GM12878 (cell line): ENCODE results near the gene EVI5L. TPM values are rescaled to one million over a fixed set of nuclear protein-coding genes. Genes with fewer than 3 reads are reported as not detected.
A peak's percentile ranks its signal among the peaks of the same experiment; 100 is the strongest.

Source experiments
- ATAC-seq: fragments of 200-7000 bp; cut with Tn5 transposase; 3 replicates; pipeline ENCODE4 v1.9.1; 2020; ENCODE audit warnings: mild to moderate bottlenecking, moderate library complexity
- BruUV-seq: library from RNA; stranded (reverse); fragments of 400-500 nt; replicated peaks from 2 replicates; lab custom pipeline; 2021; lab: Mats Ljungman, UMichigan
- CTCF ChIA-PET: fragments of 300-600 bp; sonication (Branson Sonifier 250); formaldehyde crosslinking; extraction: SDS; loops from one replicate; lab custom pipeline; 2021; ENCODE audit warnings: inconsistent platforms; lab: Yijun Ruan, JAX
- POLR2A ChIA-PET: fragments of 350-600 bp; formaldehyde crosslinking; extraction: SDS; loops from one replicate; lab custom pipeline; 2021; ENCODE audit warnings: inconsistent platforms; lab: Charles Lee
- RAD21 ChIA-PET: fragments of 300-600 bp; sonication (Branson Sonifier 250); formaldehyde crosslinking; loops from one replicate; lab custom pipeline; 2023; ENCODE audit warnings: antibody characterized with exemption; ENCODE audit not compliant: unreplicated experiment; lab: Charles Lee
- SMC1A ChIA-PET: fragments of 300-600 bp; sonication (Branson Sonifier 250); formaldehyde crosslinking; loops from one replicate; lab custom pipeline; 2023; ENCODE audit not compliant: unreplicated experiment, uncharacterized antibody; lab: Charles Lee
- DNase-seq: peaks from one replicate; pipeline ENCODE4 v3.0.0-alpha.2; 2011; ENCODE audit warnings: low read depth, low spot score
- FAIRE-seq: peaks from 3 replicates; lab custom pipeline; 2011; peaks lifted over from hg19 to GRCh38; lab: Jason Lieb, UNC
- H2AFZ ChIP-seq: 2 replicates; pipeline ENCODE4 v1.6.0; 2011; ENCODE audit warnings: low read depth, low read length, control low read depth; ENCODE audit not compliant: control insufficient read depth
- H3K27ac ChIP-seq: 2 replicates; pipeline ENCODE4 v1.5.1; 2011; ENCODE audit warnings: control low read depth; ENCODE audit not compliant: control insufficient read depth, insufficient read depth
- H3K27me3 ChIP-seq, 2 experiments: replicated peaks in 1 of 2; 2 replicates each; pipeline versions ENCODE4 v1.6.0 to v1.6.1; 2011; ENCODE audit warnings: low read length in 1 of 2; ENCODE audit not compliant: control insufficient read depth in 2 of 2, insufficient read depth in 2 of 2
- H3K36me3 ChIP-seq, 2 experiments: 2 replicates each; pipeline ENCODE4 v1.5.1; 2011; ENCODE audit warnings: low read length in 1 of 2; ENCODE audit not compliant: control insufficient read depth in 2 of 2, insufficient read depth in 2 of 2
- H3K4me1 ChIP-seq: 2 replicates; pipeline ENCODE4 v1.6.1; 2011; ENCODE audit warnings: mild to moderate bottlenecking, low read length, moderate library complexity, mixed read lengths; ENCODE audit not compliant: control insufficient read depth, insufficient read depth
- H3K4me2 ChIP-seq: 2 replicates; pipeline ENCODE4 v1.6.0; 2011; ENCODE audit warnings: control low read depth; ENCODE audit not compliant: control insufficient read depth, insufficient read depth
- H3K4me3 ChIP-seq: fragments of 200-600 bp; sonication (generic); 2 replicates; pipeline ENCODE4 v1.5.1; 2016
- H3K79me2 ChIP-seq: 2 replicates; pipeline ENCODE4 v1.6.0; 2011; ENCODE audit warnings: low read length; ENCODE audit not compliant: control insufficient read depth, insufficient read depth
- H3K9ac ChIP-seq: 2 replicates; pipeline ENCODE4 v1.8.0; 2011; ENCODE audit warnings: low read length, control low read depth, mixed read lengths; ENCODE audit not compliant: control insufficient read depth, insufficient read depth
- H3K9me3 ChIP-seq: replicated peaks from 3 replicates; pipeline ENCODE4 v1.5.1; 2011; ENCODE audit warnings: mild to moderate bottlenecking, low read length; ENCODE audit not compliant: control insufficient read depth, insufficient read depth
- H4K20me1 ChIP-seq: 2 replicates; pipeline ENCODE4 v1.6.0; 2011; ENCODE audit not compliant: control insufficient read depth, insufficient read depth
- CREB1 ChIP-seq: IDR thresholded peaks from 2 replicates; pipeline ENCODE4 v1.6.1; 2012; ENCODE audit warnings: low read depth, mild to moderate bottlenecking, inconsistent platforms
- HDAC2 ChIP-seq: fragments of 200-600 bp; sonication (generic); IDR thresholded peaks from 2 replicates; pipeline ENCODE4 v1.6.1; 2017
- JUNB ChIP-seq: IDR thresholded peaks from 2 replicates; pipeline ENCODE4 v1.6.1; 2016; ENCODE audit warnings: antibody characterized with exemption, mild to moderate bottlenecking
- PRDM15 ChIP-seq: fragments of 450-650 bp; formaldehyde crosslinking; IDR thresholded peaks from 2 replicates; pipeline ENCODE4 v1.4.0; 2020; ENCODE audit warnings: mild to moderate bottlenecking, moderate library complexity
- SMAD1 ChIP-seq: fragments of 450-650 bp; IDR thresholded peaks from 2 replicates; pipeline ENCODE4 v1.6.1; 2018; ENCODE audit warnings: mild to moderate bottlenecking, low read depth; ENCODE audit not compliant: partially characterized antibody
- ZNF217 ChIP-seq: fragments of 450-650 bp; IDR thresholded peaks from 2 replicates; pipeline ENCODE4 v1.6.1; 2017; ENCODE audit warnings: antibody characterized with exemption, mild to moderate bottlenecking
- ZNF274 ChIP-seq: IDR thresholded peaks from one replicate; pipeline ENCODE4 v1.8.0; 2011; ENCODE audit not compliant: insufficient read length, insufficient read depth
- ZNF592 ChIP-seq: fragments of 450-650 bp; IDR thresholded peaks from 2 replicates; pipeline ENCODE4 v1.6.1; 2017; ENCODE audit warnings: mild to moderate bottlenecking, moderate library complexity
- WGBS: methylation state at CpG from one replicate; pipeline ENCODE4 v1.1.6; 2016; ENCODE audit warnings: low lambda C conversion rate; ENCODE audit not compliant: insufficient replicate concordance, insufficient coverage; ENCODE audit errors: missing lambda C conversion rate; 5-methylcytosine and 5-hydroxymethylcytosine counted together
- in situ Hi-C: fragments of 300-500 bp; cut with MboI; formaldehyde crosslinking; loops from 9 replicates; pipeline ENCODE4 v1.14.3; 2018; ENCODE audit warnings: mixed read lengths
- intact Hi-C: fragments of 100-400 bp; cut with micrococcal nuclease; formaldehyde crosslinking; loops from one replicate; pipeline ENCODE4 v1.14.2; 2022; ENCODE audit not compliant: unreplicated experiment
- polyA plus RNA-seq, 11 experiments: library from polyadenylated mRNA; depleted of rRNA in 4 of 11; unstranded in 6 of 11; stranded (reverse) in 5 of 11; fragments of >200 nt; fragmentation: Nextera tagmentation in 4 of 11; fragmentation: Illumina TruSeq in 1 of 11; extraction: Ambion mirVana in 4 of 11; extraction: Trizol in 1 of 11; gene quantifications; 1 replicate in 1 of 11; 2 replicates in 10 of 11; pipeline versions ENCODE4 v1.2.1 to v1.2.3, GENCODE V29; 2011 to 2016; ENCODE audit warnings: inconsistent platforms in 2 of 11, missing spikeins in 2 of 11, low read depth in 1 of 11
- total RNA-seq, 4 experiments: library from RNA; depleted of rRNA in 3 of 4; stranded (reverse); fragments of >200 nt in 3 of 4; fragmentation: Illumina TruSeq in 1 of 4; extraction: Trizol in 1 of 4; gene quantifications; 2 replicates each; pipeline versions ENCODE4 v1.2.1 to v1.2.3, GENCODE V29; 2013 to 2021

The EVI5L gene
- total and polyA plus RNA-seq, 10 of the 15 experiments (the other 5 are each of a cell fraction or from before 2014, with no cell fraction given), result 0.23 to 13.8 (median 5.0) TPM

- H3K4me3 ChIP-seq, result no peak overlapping the region
- in situ Hi-C loops, result no loop called here
- H3K9ac ChIP-seq, result no peak overlapping the region
- ChIA-PET CTCF (interaction anchor here (0.5 to 3.1 kb wide), 6 partner anchors 11 to 256 kb away, joined by 3 to 10 read pairs (median 4); no protein-coding TSS in a partner anchor), RAD21 (interaction anchor here (0.8 to 1.9 kb wide), 3 partner anchors 13 to 250 kb away, joined by 3 to 4 read pairs (median 4); no protein-coding TSS in a partner anchor), SMC1A (interaction anchor here (1.0 to 2.6 kb wide), 6 partner anchors 10 to 97 kb away, joined by 3 to 11 read pairs (median 4); no protein-coding TSS in a partner anchor), POLR2A (interaction anchor here (1.0 to 1.4 kb wide), 2 partner anchors 10 kb away, joined by 3 to 5 read pairs; no protein-coding TSS in a partner anchor)
- H3K4me2 ChIP-seq, result no peak overlapping the region
- H3K4me1 ChIP-seq, result peaks cover 24% of the 10 kb centered on the region
- peaks cover 17% of the 10 kb centered on the region for H3K9me3 ChIP-seq
- 42% methylated on average over 2 of the region's 2 CpGs for WGBS
- DNase-seq, result no peak
- H3K27ac ChIP-seq, result peak overlapping the region; percentile 27
- no peaks in the 10 kb centered on the region for H3K79me2 ChIP-seq
- no TSS peak for BruUV-seq
- no peaks in the 10 kb centered on the region for H4K20me1 ChIP-seq
- H3K27me3 ChIP-seq, result no peaks in the 10 kb centered on the region
- intact Hi-C loops, result loop anchor here (2.0 kb wide), 1 partner anchor 18 kb away; no protein-coding TSS in a partner anchor
- 0 out of 2 replicates have a peak, but pooled peaks have one; percentile 31 for TF ChIP-seq ZNF217
- TF ChIP-seq SMAD1, result no peak
- FAIRE-seq, result no peak
- no peak for ATAC-seq
- no peaks in the 10 kb centered on the region for H3K36me3 ChIP-seq
- H2AFZ ChIP-seq, result no peak overlapping the region
Measured at GRCh38 chr19:7818806-7819205, 11.2 kb upstream of the EVI5L start.

GRCh38 chr19:7819337-7819736, 10.7 kb upstream of the EVI5L start:
- intact Hi-C loops, result loop anchor here (2.0 kb wide), 1 partner anchor 19 kb away; no protein-coding TSS in a partner anchor
- RAD21 ChIA-PET, result interaction anchor here (0.8 to 1.9 kb wide), 3 partner anchors 12 to 251 kb away, joined by 3 to 4 read pairs (median 4); no protein-coding TSS in a partner anchor
- ATAC-seq, result peak; percentile 82
- TF ChIP-seq PRDM15 (CRISPR knock-in tag) (no peak), HDAC2 (no peak), ZNF274 (no peak), ZNF592 (no peak), CREB1 (no peak), JUNB (peak; percentile 65)

More at GRCh38 chr19:7819337-7819736, 10.7 kb upstream of the EVI5L start:
- in situ Hi-C loops, result no loop called here
- BruUV-seq, result no TSS peak
- Histone ChIP-seq H3K36me3 (no peaks in the 10 kb centered on the region), H3K9ac (no peak overlapping the region), H4K20me1 (no peaks in the 10 kb centered on the region), H3K4me3 (no peak overlapping the region), H3K9me3 (peaks cover 17% of the 10 kb centered on the region), H3K27ac (peak overlapping the region; percentile 41), H3K27me3 (no peaks in the 10 kb centered on the region), H3K4me2 (no peak overlapping the region), H2AFZ (no peak overlapping the region), H3K4me1 (peaks cover 24% of the 10 kb centered on the region), H3K79me2 (no peaks in the 10 kb centered on the region)
- ChIA-PET SMC1A (interaction anchor here (0.8 to 2.6 kb wide), 7 partner anchors 9 to 97 kb away, joined by 3 to 11 read pairs (median 4); no protein-coding TSS in a partner anchor), POLR2A (interaction anchor here (0.6 to 1.4 kb wide), 3 partner anchors 9 to 407 kb away, joined by 3 to 5 read pairs (median 3); no protein-coding TSS in a partner anchor), CTCF (interaction anchor here (0.5 to 3.1 kb wide), 5 partner anchors 17 to 256 kb away, joined by 3 to 10 read pairs (median 4); no protein-coding TSS in a partner anchor)
- peak; percentile 85 for FAIRE-seq
- DNase-seq, result peak; percentile 86
- WGBS, result 0% methylated on average over 2 of the region's 2 CpGs
